Activated T-helper 17 cell treated with anti-CD3 and anti-CD28 coated beads, Interleukin-2, amount 50 U/mL, for 72 hours (primary cell): ENCODE data around the gene TRIP12. TPM values are rescaled to one million over a fixed set of nuclear protein-coding genes. Genes with fewer than 3 reads are reported as not detected.
"Not testable (repeated sequence)": the region's sequence is repeated elsewhere in the genome, so short reads cannot be mapped to it uniquely, and the experiment has no call there.

Source experiments
- ATAC-seq: fragments of 150-1000 bp; cut with Tn5 transposase; replicated peaks from 2 replicates; pipeline ENCODE4 v1.10.0; 2021; ENCODE audit warnings: mild to moderate bottlenecking, moderate library complexity
- H3K27ac Mint-ChIP-seq: one replicate; pipeline ENCODE4 v1.8.0; 2022; ENCODE audit warnings: mixed read lengths
- H3K27me3 Mint-ChIP-seq: one replicate; pipeline ENCODE4 v1.8.0; 2022; ENCODE audit warnings: mixed read lengths
- H3K36me3 Mint-ChIP-seq: one replicate; pipeline ENCODE4 v1.8.0; 2022; ENCODE audit warnings: low read depth, mild to moderate bottlenecking, mixed read lengths
- H3K4me1 Mint-ChIP-seq: one replicate; pipeline ENCODE4 v1.8.0; 2022; ENCODE audit warnings: mixed read lengths
- H3K4me3 Mint-ChIP-seq: one replicate; pipeline ENCODE4 v1.8.0; 2022; ENCODE audit warnings: mild to moderate bottlenecking, mixed read lengths
- H3K9me3 Mint-ChIP-seq: one replicate; pipeline ENCODE4 v1.8.0; 2022; ENCODE audit warnings: mixed read lengths
- total RNA-seq, 2 donors: library from RNA; stranded (reverse); gene quantifications; one replicate each; pipeline ENCODE4 v1.2.3, GENCODE V29; 2022

TRIP12 gene
- 100 to 1,000 TPM; 224 to 301 TPM for total RNA-seq

GRCh38 chr2:229921892-229922448 lies at the start of gene TRIP12:
TSS of gene TRIP12 (minus strand) at chr2:229922009. CDS start at chr2:229880079, 41,930 bp downstream.
- Mint-ChIP-seq H3K9me3 (no peaks in the 10 kb centered on the region), H3K27ac (peak within 1 kb of the TSS; percentile 99), H3K27me3 (no peaks in the 10 kb centered on the region), H3K4me3 (peak within 1 kb of the TSS; percentile 83), H3K36me3 (peaks cover 55% of the 10 kb centered on the region), H3K4me1 (peaks cover 6% of the 10 kb centered on the region)
- ATAC-seq = peak; percentile 81

- Mint-ChIP-seq H3K9me3 (no peaks in the 10 kb centered on the region), H3K4me3 (no peak overlapping the region), H3K27me3 (no peaks in the 10 kb centered on the region), H3K4me1 (no peaks in the 10 kb centered on the region), H3K27ac (no peak overlapping the region), H3K36me3 (no peaks in the 10 kb centered on the region)
- no peak for ATAC-seq
Observed at GRCh38 chr2:229971298-229971790, 49.5 kb upstream of the TRIP12 start.

- Mint-ChIP-seq H3K9me3 (no peaks in the 10 kb centered on the region), H3K4me3 (no peak overlapping the region), H3K27me3 (no peaks in the 10 kb centered on the region), H3K4me1 (no peaks in the 10 kb centered on the region), H3K27ac (no peak overlapping the region), H3K36me3 (no peaks in the 10 kb centered on the region)
- no peak for ATAC-seq
Observed at GRCh38 chr2:229970406-229970805, 48.6 kb upstream of the TRIP12 start.

- Mint-ChIP-seq H3K36me3 (no peaks in the 10 kb centered on the region), H3K4me1 (no peaks in the 10 kb centered on the region)
Observed at GRCh38 chr2:229969921-229970320, 48.1 kb upstream of the TRIP12 start.

GRCh38 chr2:229963596-229963995 lies 41.8 kb upstream of the TRIP12 start:
- H3K27ac Mint-ChIP-seq, ATAC-seq, H3K4me1 Mint-ChIP-seq, H3K27me3 Mint-ChIP-seq, H3K4me3 Mint-ChIP-seq, H3K36me3 Mint-ChIP-seq, H3K9me3 Mint-ChIP-seq: not testable (repeated sequence)

More at GRCh38 chr2:229969921-229970320, 48.1 kb upstream of the TRIP12 start:
- no peaks in the 10 kb centered on the region for H3K9me3 Mint-ChIP-seq
- no peak overlapping the region for H3K4me3 Mint-ChIP-seq
- no peak for ATAC-seq
- H3K27me3 Mint-ChIP-seq = no peaks in the 10 kb centered on the region
- H3K27ac Mint-ChIP-seq = no peak overlapping the region

GRCh38 chr2:229956491-229956890 lies 34.7 kb upstream of the TRIP12 start:
- Mint-ChIP-seq H3K27me3 (no peaks in the 10 kb centered on the region), H3K36me3 (no peaks in the 10 kb centered on the region), H3K4me3 (no peak overlapping the region), H3K4me1 (no peaks in the 10 kb centered on the region), H3K9me3 (no peaks in the 10 kb centered on the region), H3K27ac (no peak overlapping the region)
- ATAC-seq = no peak

GRCh38 chr2:229955663-229956062 lies 33.9 kb upstream of the TRIP12 start:
- no peak for ATAC-seq

GRCh38 chr2:229952256-229952835 lies 30.5 kb upstream of the TRIP12 start:
- H3K9me3 Mint-ChIP-seq = no peaks in the 10 kb centered on the region
- H3K27me3 Mint-ChIP-seq = no peaks in the 10 kb centered on the region
- no peaks in the 10 kb centered on the region for H3K36me3 Mint-ChIP-seq
- peaks cover 2% of the 10 kb centered on the region for H3K4me1 Mint-ChIP-seq
- no peak overlapping the region for H3K27ac Mint-ChIP-seq
- H3K4me3 Mint-ChIP-seq = no peak overlapping the region
- no peak for ATAC-seq

More at GRCh38 chr2:229955663-229956062, 33.9 kb upstream of the TRIP12 start:
- Mint-ChIP-seq H3K4me3 (no peak overlapping the region), H3K27ac (no peak overlapping the region), H3K27me3 (no peaks in the 10 kb centered on the region), H3K4me1 (no peaks in the 10 kb centered on the region), H3K36me3 (no peaks in the 10 kb centered on the region), H3K9me3 (no peaks in the 10 kb centered on the region)

GRCh38 chr2:229947544-229947943 lies 25.7 kb upstream of the TRIP12 start:
- H3K9me3 Mint-ChIP-seq = no peaks in the 10 kb centered on the region
- peaks cover 5% of the 10 kb centered on the region for H3K4me1 Mint-ChIP-seq
- ATAC-seq = peak; percentile 80
- H3K36me3 Mint-ChIP-seq = no peaks in the 10 kb centered on the region
- no peak overlapping the region for H3K4me3 Mint-ChIP-seq
- H3K27ac Mint-ChIP-seq = no peak overlapping the region
- H3K27me3 Mint-ChIP-seq = no peaks in the 10 kb centered on the region

GRCh38 chr2:229945975-229946374 lies 24.2 kb upstream of the TRIP12 start:
- Mint-ChIP-seq H3K4me3 (no peak overlapping the region), H3K36me3 (no peaks in the 10 kb centered on the region), H3K27me3 (no peaks in the 10 kb centered on the region), H3K27ac (no peak overlapping the region), H3K4me1 (peaks cover 5% of the 10 kb centered on the region), H3K9me3 (no peaks in the 10 kb centered on the region)
- no peak for ATAC-seq

GRCh38 chr2:229943770-229944449 lies 22.1 kb upstream of the TRIP12 start:
- ATAC-seq = no peak
- Mint-ChIP-seq H3K27me3 (no peaks in the 10 kb centered on the region), H3K4me1 (peaks cover 5% of the 10 kb centered on the region), H3K36me3 (no peaks in the 10 kb centered on the region), H3K27ac (no peak overlapping the region), H3K9me3 (no peaks in the 10 kb centered on the region), H3K4me3 (no peak overlapping the region)

- Mint-ChIP-seq H3K9me3 (no peaks in the 10 kb centered on the region), H3K36me3 (no peaks in the 10 kb centered on the region), H3K4me1 (peaks cover 5% of the 10 kb centered on the region), H3K27me3 (no peaks in the 10 kb centered on the region), H3K4me3 (no peak overlapping the region), H3K27ac (no peak overlapping the region)
- ATAC-seq = no peak
Observed at GRCh38 chr2:229943171-229943570, 21.4 kb upstream of the TRIP12 start.

GRCh38 chr2:229942671-229943070 lies 20.9 kb upstream of the TRIP12 start:
- no peaks in the 10 kb centered on the region for H3K9me3 Mint-ChIP-seq
- ATAC-seq = no peak

GRCh38 chr2:229937537-229937936 lies 15.7 kb upstream of the TRIP12 start:
- no peak for ATAC-seq
- Mint-ChIP-seq H3K27me3 (no peaks in the 10 kb centered on the region), H3K36me3 (no peaks in the 10 kb centered on the region), H3K4me3 (no peak overlapping the region), H3K4me1 (no peaks in the 10 kb centered on the region), H3K27ac (no peak overlapping the region), H3K9me3 (no peaks in the 10 kb centered on the region)

More at GRCh38 chr2:229942671-229943070, 20.9 kb upstream of the TRIP12 start:
- no peak overlapping the region for H3K27ac Mint-ChIP-seq
- no peaks in the 10 kb centered on the region for H3K27me3 Mint-ChIP-seq
- H3K36me3 Mint-ChIP-seq = no peaks in the 10 kb centered on the region
- no peak overlapping the region for H3K4me3 Mint-ChIP-seq
- peaks cover 5% of the 10 kb centered on the region for H3K4me1 Mint-ChIP-seq

- no peak overlapping the region for H3K27ac Mint-ChIP-seq
- no peaks in the 10 kb centered on the region for H3K36me3 Mint-ChIP-seq
- no peaks in the 10 kb centered on the region for H3K9me3 Mint-ChIP-seq
- no peaks in the 10 kb centered on the region for H3K4me1 Mint-ChIP-seq
- ATAC-seq = no peak
- H3K4me3 Mint-ChIP-seq = no peak overlapping the region
- H3K27me3 Mint-ChIP-seq = no peaks in the 10 kb centered on the region
Observed at GRCh38 chr2:229931241-229931640, 9.4 kb upstream of the TRIP12 start.
